OCI-LY3 (cell line): ENCODE results near the gene SPARCL1.

Experiments
- H2AFZ ChIP-seq: fragments of 200-600, 300-600 bp; shearing (Covaris generic); 2 replicates; pipeline ENCODE4 v1.6.0; 2014; ENCODE audit warnings: antibody characterized with exemption, low read depth, low read length
- H3K27ac ChIP-seq: fragments of 200-600, 300-600 bp; sonication (generic); 2 replicates; pipeline ENCODE4 v1.5.1; 2014; ENCODE audit warnings: mild to moderate bottlenecking, low read length, moderate library complexity, mixed read lengths
- H3K27me3 ChIP-seq: fragments of 200-600, 300-600 bp; sonication (generic); 2 replicates; pipeline ENCODE4 v1.6.1; 2014; ENCODE audit warnings: low read depth, low read length, mixed read lengths
- H3K36me3 ChIP-seq: fragments of 200-600, 300-600 bp; sonication (generic); replicated peaks from 2 replicates; pipeline ENCODE3; 2014; ENCODE audit warnings: low read depth, low read length, mixed read lengths
- H3K4me1 ChIP-seq: fragments of 300-600, 200-600 bp; sonication (generic); 2 replicates; pipeline ENCODE4 v1.6.1; 2014; ENCODE audit warnings: low read length, mixed read lengths
- H3K4me2 ChIP-seq: fragments of 200-600, 300-600 bp; sonication (generic); 2 replicates; pipeline ENCODE4 v1.6.1; 2014; ENCODE audit warnings: low read length, mixed read lengths
- H3K4me3 ChIP-seq: fragments of 300-600, 200-600 bp; sonication (generic); 2 replicates; pipeline ENCODE4 v1.5.1; 2014; ENCODE audit warnings: antibody characterized with exemption, mild to moderate bottlenecking, low read length, moderate library complexity
- H3K79me2 ChIP-seq: fragments of 300-600, 200-600 bp; shearing (Covaris generic); 2 replicates; pipeline ENCODE4 v1.6.1; 2014; ENCODE audit warnings: mild to moderate bottlenecking, low read length, mixed read lengths
- H3K9ac ChIP-seq: fragments of 300-600, 200-600 bp; shearing (Covaris generic); 2 replicates; pipeline ENCODE4 v1.6.0; 2014; ENCODE audit warnings: mild to moderate bottlenecking, low read length, moderate library complexity
- H3K9me3 ChIP-seq: fragments of 200-600, 300-600 bp; shearing (Covaris generic); 2 replicates; pipeline ENCODE4 v1.6.1; 2014; ENCODE audit warnings: low read length, mixed read lengths; ENCODE audit not compliant: insufficient read depth
- H4K20me1 ChIP-seq: fragments of 200-600, 300-600 bp; sonication (generic); 2 replicates; pipeline ENCODE4 v1.6.1; 2016; ENCODE audit warnings: low read length, mixed read lengths; ENCODE audit not compliant: insufficient read depth
- EZH2phosphoT487 ChIP-seq: fragments of 200-600 bp; shearing (Covaris generic); IDR thresholded peaks from 2 replicates; pipeline ENCODE4 v1.6.1; 2018; ENCODE audit warnings: antibody characterized with exemption, mixed run types, low read depth
- TF ChIP-seq, protein P1 (sequence below): fragments of 200-600, 300-600 bp; sonication (generic); IDR thresholded peaks from 2 replicates; pipeline ENCODE4 v1.5.1; 2014; ENCODE audit warnings: antibody characterized with exemption, low read length, low read depth

The SPARCL1 gene

DNA sequence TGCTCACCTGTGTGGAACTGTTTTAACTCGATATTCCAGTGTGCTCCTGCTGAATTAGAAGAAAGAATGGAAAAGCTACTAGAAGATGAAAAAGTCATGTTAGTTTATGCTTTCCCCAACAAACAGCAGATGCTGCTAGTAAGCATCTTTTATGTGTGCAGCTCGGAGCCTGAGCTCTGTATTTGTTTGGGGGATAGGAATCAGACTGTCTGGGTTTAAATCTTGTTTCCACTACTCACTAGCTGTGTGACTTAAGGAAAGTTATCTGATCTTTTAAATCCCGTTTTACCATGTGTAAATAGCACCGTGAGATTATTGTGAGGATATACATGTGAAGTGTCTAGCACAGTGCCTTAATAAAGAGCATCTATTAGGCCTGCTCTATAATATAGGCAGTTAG lies 24.0 kb upstream of the SPARCL1 start:
- no peak overlapping the region for H3K4me3 ChIP-seq
- no peaks in the 10 kb centered on the region for H3K79me2 ChIP-seq
- TF ChIP-seq, protein P1, sequence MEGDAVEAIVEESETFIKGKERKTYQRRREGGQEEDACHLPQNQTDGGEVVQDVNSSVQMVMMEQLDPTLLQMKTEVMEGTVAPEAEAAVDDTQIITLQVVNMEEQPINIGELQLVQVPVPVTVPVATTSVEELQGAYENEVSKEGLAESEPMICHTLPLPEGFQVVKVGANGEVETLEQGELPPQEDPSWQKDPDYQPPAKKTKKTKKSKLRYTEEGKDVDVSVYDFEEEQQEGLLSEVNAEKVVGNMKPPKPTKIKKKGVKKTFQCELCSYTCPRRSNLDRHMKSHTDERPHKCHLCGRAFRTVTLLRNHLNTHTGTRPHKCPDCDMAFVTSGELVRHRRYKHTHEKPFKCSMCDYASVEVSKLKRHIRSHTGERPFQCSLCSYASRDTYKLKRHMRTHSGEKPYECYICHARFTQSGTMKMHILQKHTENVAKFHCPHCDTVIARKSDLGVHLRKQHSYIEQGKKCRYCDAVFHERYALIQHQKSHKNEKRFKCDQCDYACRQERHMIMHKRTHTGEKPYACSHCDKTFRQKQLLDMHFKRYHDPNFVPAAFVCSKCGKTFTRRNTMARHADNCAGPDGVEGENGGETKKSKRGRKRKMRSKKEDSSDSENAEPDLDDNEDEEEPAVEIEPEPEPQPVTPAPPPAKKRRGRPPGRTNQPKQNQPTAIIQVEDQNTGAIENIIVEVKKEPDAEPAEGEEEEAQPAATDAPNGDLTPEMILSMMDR: no peak
- no peak for TF ChIP-seq EZH2phosphoT487
- no peak overlapping the region for H3K9ac ChIP-seq
- H2AFZ ChIP-seq: no peak overlapping the region
- no peaks in the 10 kb centered on the region for H4K20me1 ChIP-seq
- H3K27ac ChIP-seq: no peak overlapping the region
- no peak overlapping the region for H3K4me2 ChIP-seq
- no peaks in the 10 kb centered on the region for H3K4me1 ChIP-seq
- no peaks in the 10 kb centered on the region for H3K9me3 ChIP-seq
- H3K36me3 ChIP-seq: no peaks in the 10 kb centered on the region
- 0 out of 2 replicates have a peak, but pooled peaks cover 5% of the 10 kb centered on the region for H3K27me3 ChIP-seq

DNA sequence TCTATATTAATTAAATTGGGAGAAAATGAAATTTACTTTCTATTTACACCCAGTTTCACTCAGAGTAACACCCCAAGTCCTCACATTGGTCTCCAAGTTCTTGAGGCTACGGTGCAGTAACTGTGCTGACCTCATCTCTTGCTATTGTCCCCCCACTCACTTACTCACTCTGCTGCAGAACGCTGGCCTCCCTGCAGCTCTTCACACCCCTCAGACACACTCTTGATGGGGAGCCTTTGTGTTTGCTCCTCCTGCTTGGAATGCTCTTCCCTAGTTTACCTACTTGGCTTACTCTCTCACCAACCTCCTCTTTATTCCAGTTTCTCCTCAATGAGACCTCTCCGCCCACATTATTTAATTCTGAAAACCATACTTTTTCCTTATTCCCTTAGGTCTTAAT lies 22.2 kb upstream of the SPARCL1 start:
- H3K27me3 ChIP-seq: 0 out of 2 replicates have a peak, but pooled peaks cover 5% of the 10 kb centered on the region
- H3K27ac ChIP-seq: no peak overlapping the region
- H3K36me3 ChIP-seq: no peaks in the 10 kb centered on the region
- TF ChIP-seq, protein P1: no peak
- TF ChIP-seq EZH2phosphoT487: no peak
- H3K4me3 ChIP-seq: no peak overlapping the region
- no peak overlapping the region for H3K9ac ChIP-seq
- no peak overlapping the region for H2AFZ ChIP-seq
- no peaks in the 10 kb centered on the region for H3K79me2 ChIP-seq
- H3K9me3 ChIP-seq: no peaks in the 10 kb centered on the region
- no peaks in the 10 kb centered on the region for H3K4me1 ChIP-seq
- no peaks in the 10 kb centered on the region for H4K20me1 ChIP-seq
- H3K4me2 ChIP-seq: no peak overlapping the region

DNA sequence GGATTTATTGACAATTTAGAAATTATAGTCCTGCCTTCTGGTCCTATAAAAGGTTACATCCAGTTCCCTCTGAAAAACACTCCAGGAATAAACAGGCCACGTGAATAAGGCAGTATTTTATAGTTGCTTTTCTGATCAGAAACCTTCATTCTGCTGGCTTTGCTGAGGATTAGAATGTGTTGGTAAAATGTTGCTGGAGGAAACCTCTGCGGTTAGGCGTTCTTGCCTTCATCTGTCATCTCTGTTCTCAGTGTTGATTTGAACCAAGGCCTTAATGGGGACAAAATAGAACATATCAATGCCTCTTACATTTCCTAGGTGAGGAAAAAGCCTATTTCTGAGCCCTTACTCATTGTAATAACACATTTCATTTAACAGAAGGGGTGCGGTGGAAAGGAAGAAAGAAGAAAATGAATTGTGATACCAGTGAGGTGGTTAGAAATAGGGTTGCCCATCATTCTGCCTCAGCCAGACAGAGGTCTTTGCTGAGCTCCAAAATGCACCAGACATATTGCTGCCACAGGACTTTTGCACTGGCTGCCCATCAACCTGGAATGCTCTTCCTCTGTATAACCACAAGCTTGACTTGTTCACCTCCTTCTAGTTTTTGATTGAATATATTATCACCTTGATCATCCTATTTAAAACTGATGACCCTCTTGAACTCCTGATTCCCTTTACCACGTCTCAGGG lies 18.0 kb upstream of the SPARCL1 start:
- Histone ChIP-seq H4K20me1 (no peaks in the 10 kb centered on the region), H3K79me2 (no peaks in the 10 kb centered on the region), H3K9me3 (no peaks in the 10 kb centered on the region), H3K4me3 (no peak overlapping the region), H3K9ac (no peak overlapping the region), H3K27me3 (0 out of 2 replicates have a peak, but pooled peaks cover 5% of the 10 kb centered on the region), H3K4me1 (no peaks in the 10 kb centered on the region), H2AFZ (no peak overlapping the region), H3K27ac (no peak overlapping the region), H3K36me3 (no peaks in the 10 kb centered on the region), H3K4me2 (no peak overlapping the region)
- TF ChIP-seq, protein P1: no peak
- TF ChIP-seq EZH2phosphoT487: no peak

DNA sequence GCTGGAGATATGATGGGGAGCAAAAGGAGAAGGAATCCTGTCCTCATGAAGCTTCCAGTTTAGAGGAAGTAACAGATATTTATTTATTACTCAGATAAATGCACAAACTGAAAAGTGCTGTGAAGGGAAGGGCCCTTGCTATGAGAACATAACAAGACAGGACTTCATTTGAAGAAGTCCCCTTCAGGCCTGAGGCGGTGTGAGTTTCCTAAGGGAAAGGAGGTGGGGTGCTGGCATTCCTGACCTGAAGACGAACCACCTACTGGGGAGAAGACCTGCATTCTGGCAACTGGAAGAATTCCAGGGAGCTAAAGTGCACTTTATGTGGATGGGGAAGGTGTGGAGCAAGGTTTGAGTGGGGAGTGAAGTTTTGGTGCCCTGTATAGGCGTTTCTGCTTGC lies 15.9 kb upstream of the SPARCL1 start:
- H3K79me2 ChIP-seq: no peaks in the 10 kb centered on the region
- H3K9ac ChIP-seq: no peak overlapping the region
- TF ChIP-seq EZH2phosphoT487: no peak
- TF ChIP-seq, protein P1: no peak

More for the DNA sequence above, 15.9 kb upstream of the SPARCL1 start:
- no peaks in the 10 kb centered on the region for H4K20me1 ChIP-seq
- no peak overlapping the region for H3K4me2 ChIP-seq
- no peaks in the 10 kb centered on the region for H3K9me3 ChIP-seq
- H3K4me1 ChIP-seq: no peaks in the 10 kb centered on the region
- no peak overlapping the region for H3K27ac ChIP-seq
- H3K27me3 ChIP-seq: 0 out of 2 replicates have a peak, but pooled peaks cover 5% of the 10 kb centered on the region
- H3K36me3 ChIP-seq: no peaks in the 10 kb centered on the region
- H2AFZ ChIP-seq: no peak overlapping the region
- no peak overlapping the region for H3K4me3 ChIP-seq
